T-helper 17 cell (primary cell): ENCODE measurements around the gene HSPA1L. TPM values are rescaled to one million over a fixed set of nuclear protein-coding genes. Genes with fewer than 3 reads are reported as not detected.
"Not testable (repeated sequence)": the region's sequence is repeated elsewhere in the genome, so short reads cannot be mapped to it uniquely, and the experiment has no call there.

Experiments
- ATAC-seq: fragments of 150-1000 bp; cut with Tn5 transposase; 2 replicates; pipeline ENCODE4 v1.10.0; 2021; ENCODE audit warnings: mild to moderate bottlenecking, moderate library complexity
- DNase-seq, 3 donors: peaks; one replicate each; pipeline versions ENCODE4 v3.0.0 to v3.0.0-alpha.2; 2020 to 2021
- H3K9me3 ChIP-seq: one replicate; pipeline ENCODE4 v1.7.0; 2013; ENCODE audit warnings: low read length, mild to moderate bottlenecking; ENCODE audit not compliant: control insufficient read depth, poor library complexity, severe bottlenecking
- H3K27ac Mint-ChIP-seq: one replicate; pipeline ENCODE4 v1.8.0; 2022; ENCODE audit warnings: mild to moderate bottlenecking, moderate library complexity, mixed read lengths
- H3K27me3 Mint-ChIP-seq: one replicate; pipeline ENCODE4 v1.8.0; 2022; ENCODE audit warnings: mixed read lengths
- H3K36me3 Mint-ChIP-seq: one replicate; pipeline ENCODE4 v1.8.0; 2022; ENCODE audit warnings: low read depth, mixed read lengths
- H3K4me1 Mint-ChIP-seq: one replicate; pipeline ENCODE4 v1.8.0; 2022; ENCODE audit warnings: mild to moderate bottlenecking, mixed read lengths
- H3K4me3 Mint-ChIP-seq: one replicate; pipeline ENCODE4 v1.8.0; 2022; ENCODE audit warnings: mild to moderate bottlenecking, moderate library complexity, mixed read lengths
- total RNA-seq, 4 donors: library from RNA in 2 of 4; stranded (reverse) in 2 of 4; gene quantifications; one replicate each; pipeline ENCODE4 v1.2.3 and lab custom pipeline; 2022 to 2026

HSPA1L gene
- 1 to 10 TPM; 3.4 to 3.5 TPM for total RNA-seq
- 13.6 to 25.8 reads per million in 2 donors for total RNA-seq (lab: John Stamatoyannopoulos, UW)

GRCh38 chr6:31815025-31815838 is at the start of gene HSPA1L, which contains the start of gene HSPA1A:
HSPA1L (minus strand) TSS chr6:31815283; CDS start chr6:31811972, 3,311 bp downstream.
HSPA1A (plus strand) TSS chr6:31815543; CDS start chr6:31815757, 214 bp downstream.
- peak; percentile 14 for ATAC-seq
- DNase-seq: peak in 2 of 3 donors; percentile 41 to 59
- Mint-ChIP-seq H3K4me3 (peak within 1 kb of the TSS; percentile 93), H3K36me3 (peaks cover 2% of the 10 kb centered on the region), H3K27me3 (no peaks in the 10 kb centered on the region), H3K27ac (peak within 1 kb of the TSS; percentile 88), H3K4me1 (peaks cover 37% of the 10 kb centered on the region)
- no peaks in the 10 kb centered on the region for H3K9me3 ChIP-seq

- peaks cover 21% of the 10 kb centered on the region for H3K4me1 Mint-ChIP-seq
- ATAC-seq (no peak), DNase-seq (no peak)
- H3K4me3 Mint-ChIP-seq: no peak overlapping the region
- no peaks in the 10 kb centered on the region for H3K27me3 Mint-ChIP-seq
- no peaks in the 10 kb centered on the region for H3K36me3 Mint-ChIP-seq
- H3K9me3 ChIP-seq: no peaks in the 10 kb centered on the region
- H3K27ac Mint-ChIP-seq: peak overlapping the region; percentile 97
These were observed 49.7 kb upstream of the HSPA1L start for GRCh38 chr6:31864818-31865204.

- not testable (repeated sequence) for ATAC-seq, DNase-seq, H3K27me3 Mint-ChIP-seq, H3K9me3 ChIP-seq, H3K36me3 Mint-ChIP-seq
- Mint-ChIP-seq H3K4me1 (peaks cover 21% of the 10 kb centered on the region), H3K27ac (peak overlapping the region; percentile 97), H3K4me3 (peak overlapping the region; percentile 96)
These were observed 49.1 kb upstream of the HSPA1L start for GRCh38 chr6:31864123-31864562.

GRCh38 chr6:31862344-31863235 is 47.5 kb upstream of the HSPA1L start, which contains the start of gene NEU1:
NEU1 (minus strand) TSS chr6:31862821; CDS start chr6:31862776, 45 bp downstream.
- Mint-ChIP-seq H3K27me3 (no peaks in the 10 kb centered on the region), H3K4me1 (peaks cover 21% of the 10 kb centered on the region)

GRCh38 chr6:31861919-31862343 is 46.8 kb upstream of the HSPA1L start:
- Mint-ChIP-seq H3K4me1 (peaks cover 23% of the 10 kb centered on the region), H3K4me3 (peak overlapping the region; percentile 96), H3K36me3 (no peaks in the 10 kb centered on the region), H3K27ac (peak overlapping the region; percentile 97), H3K27me3 (no peaks in the 10 kb centered on the region)
- ATAC-seq: no peak
- H3K9me3 ChIP-seq: no peaks in the 10 kb centered on the region
- DNase-seq: no peak

More at GRCh38 chr6:31862344-31863235, 47.5 kb upstream of the HSPA1L start, which contains the start of gene NEU1:
- no peaks in the 10 kb centered on the region for H3K36me3 Mint-ChIP-seq
- H3K9me3 ChIP-seq: no peaks in the 10 kb centered on the region
- peak within 1 kb of the TSS; percentile 97 for H3K27ac Mint-ChIP-seq
- DNase-seq: peak; percentile 95 to 99 (median 96)
- ATAC-seq: peak; percentile 95
- H3K4me3 Mint-ChIP-seq: peak within 1 kb of the TSS; percentile 96

GRCh38 chr6:31861150-31861549 is 46.1 kb upstream of the HSPA1L start:
- DNase-seq: no peak
- Mint-ChIP-seq H3K4me3 (peak overlapping the region; percentile 96), H3K36me3 (no peaks in the 10 kb centered on the region), H3K4me1 (peaks cover 23% of the 10 kb centered on the region), H3K27ac (no peak overlapping the region), H3K27me3 (no peaks in the 10 kb centered on the region)
- no peak for ATAC-seq
- H3K9me3 ChIP-seq: no peaks in the 10 kb centered on the region

GRCh38 chr6:31860349-31860748 is 45.3 kb upstream of the HSPA1L start:
- Mint-ChIP-seq H3K4me1 (peaks cover 23% of the 10 kb centered on the region), H3K4me3 (no peak overlapping the region), H3K36me3 (no peaks in the 10 kb centered on the region), H3K27me3 (no peaks in the 10 kb centered on the region), H3K27ac (no peak overlapping the region)
- no peak for ATAC-seq
- H3K9me3 ChIP-seq: no peaks in the 10 kb centered on the region
- no peak for DNase-seq

- Mint-ChIP-seq H3K4me3 (no peak overlapping the region), H3K4me1 (peaks cover 23% of the 10 kb centered on the region), H3K27ac (no peak overlapping the region), H3K36me3 (no peaks in the 10 kb centered on the region), H3K27me3 (no peaks in the 10 kb centered on the region)
- ATAC-seq (no peak), DNase-seq (no peak)
- H3K9me3 ChIP-seq: no peaks in the 10 kb centered on the region
These were observed 44.8 kb upstream of the HSPA1L start for GRCh38 chr6:31859923-31860322.

- DNase-seq (no peak), ATAC-seq (no peak)
- Mint-ChIP-seq H3K4me3 (no peak overlapping the region), H3K27me3 (no peaks in the 10 kb centered on the region), H3K27ac (no peak overlapping the region), H3K36me3 (no peaks in the 10 kb centered on the region), H3K4me1 (peaks cover 20% of the 10 kb centered on the region)
- no peaks in the 10 kb centered on the region for H3K9me3 ChIP-seq
These were observed 43.6 kb upstream of the HSPA1L start for GRCh38 chr6:31858707-31859106.

- not testable (repeated sequence) for H3K4me3 Mint-ChIP-seq, H3K27ac Mint-ChIP-seq, ATAC-seq, H3K27me3 Mint-ChIP-seq, H3K9me3 ChIP-seq, H3K36me3 Mint-ChIP-seq, DNase-seq
- H3K4me1 Mint-ChIP-seq: peaks cover 18% of the 10 kb centered on the region
These were observed 42.7 kb upstream of the HSPA1L start for GRCh38 chr6:31857774-31858173.

GRCh38 chr6:31851980-31852718 is 37.1 kb upstream of the HSPA1L start:
- DNase-seq, H3K4me3 Mint-ChIP-seq, H3K36me3 Mint-ChIP-seq, H3K27ac Mint-ChIP-seq, H3K4me1 Mint-ChIP-seq, ATAC-seq, H3K9me3 ChIP-seq, H3K27me3 Mint-ChIP-seq: not testable (repeated sequence)

- DNase-seq (no peak), ATAC-seq (no peak)
- no peak overlapping the region for H3K27ac Mint-ChIP-seq
- H3K27me3 Mint-ChIP-seq: no peaks in the 10 kb centered on the region
- no peak overlapping the region for H3K4me3 Mint-ChIP-seq
- no peaks in the 10 kb centered on the region for H3K4me1 Mint-ChIP-seq
- no peaks in the 10 kb centered on the region for H3K36me3 Mint-ChIP-seq
- no peaks in the 10 kb centered on the region for H3K9me3 ChIP-seq
These were observed 36.4 kb upstream of the HSPA1L start for GRCh38 chr6:31851485-31851832.
